Gastroesophageal sphincter (tissue), 4 donors: ENCODE results near the gene HDGF. TPM values are rescaled to one million over a fixed set of nuclear protein-coding genes. Genes with fewer than 3 reads are reported as not detected.

ENCODE experiments used
- ATAC-seq: fragments of 150-250 bp; one replicate; pipeline ENCODE4 v1.9.1; 2016; ENCODE audit warnings: mild to moderate bottlenecking, moderate library complexity
- H3K27ac ChIP-seq, 4 donors: fragments of 200-600 bp; sonication (generic) in 3 of 4; 1 replicate in 3 of 4; 2 replicates in 1 of 4; pipeline ENCODE4 v1.5.1; 2016 to 2019
- H3K27me3 ChIP-seq: fragments of 200-600 bp; sonication (generic); one replicate; pipeline ENCODE4 v1.5.1; 2019
- H3K36me3 ChIP-seq, 2 donors: fragments of 200-600 bp; sonication (generic); one replicate each; pipeline ENCODE4 v1.5.1; 2019; ENCODE audit warnings: control low read depth in 1 of 2
- H3K4me1 ChIP-seq, 3 donors: fragments of 200-600 bp; sonication (generic); 1 replicate in 2 of 3; 2 replicates in 1 of 3; pipeline ENCODE4 v1.5.1; 2016 to 2019; ENCODE audit warnings: control low read depth in 2 of 3
- H3K4me3 ChIP-seq, 2 donors: fragments of 200-600 bp; sonication (generic); one replicate each; pipeline ENCODE4 v1.5.1; 2019; ENCODE audit warnings: mild to moderate bottlenecking in 1 of 2, moderate library complexity in 1 of 2
- H3K9me3 ChIP-seq, 3 donors: fragments of 200-600 bp; sonication (generic); one replicate each; pipeline ENCODE4 v1.5.1; 2017 to 2019; ENCODE audit warnings: control low read depth in 2 of 3
- CTCF ChIP-seq, 4 experiments: fragments of 200-600 bp in 2 of 4; fragments of 450-650 bp in 2 of 4; sonication (generic) in 1 of 4; IDR thresholded peaks; one replicate each; pipeline ENCODE4 v1.5.1; 2017 to 2019; ENCODE audit warnings: antibody characterized with exemption in 4 of 4, mild to moderate bottlenecking in 2 of 4, moderate library complexity in 2 of 4
- EP300 ChIP-seq: sonication (generic); formaldehyde crosslinking; IDR thresholded peaks from one replicate; pipeline ENCODE4 v1.6.1; 2017; ENCODE audit warnings: antibody characterized with exemption, mild to moderate bottlenecking
- POLR2A ChIP-seq, 2 donors: fragments of 450-650 bp; IDR thresholded peaks; one replicate each; pipeline ENCODE4 v1.6.1; 2017; ENCODE audit warnings: antibody characterized with exemption in 2 of 2, mild to moderate bottlenecking in 2 of 2, moderate library complexity in 1 of 2
- POLR2AphosphoS5 ChIP-seq: sonication (generic); formaldehyde crosslinking; IDR thresholded peaks from one replicate; pipeline ENCODE4 v1.6.1; 2017; ENCODE audit warnings: antibody characterized with exemption
- WGBS, 2 donors: methylation state at CpG; one replicate each; pipeline ENCODE4 v1.1.5; 2018; ENCODE audit warnings: low coverage in 1 of 2; 5-methylcytosine and 5-hydroxymethylcytosine counted together
- total RNA-seq, 4 donors: library from RNA; depleted of rRNA; stranded (reverse); fragments of >200 nt; gene quantifications; one replicate each; pipeline ENCODE4 v1.1.0, GENCODE V29; 2016

HDGF gene
- total RNA-seq, 4 donors from 2014 or later = 138 to 237 (median 186) TPM

- WGBS, 2 donors = 85 to 88% methylated on average over 4 of the region's 4 CpGs
- Histone ChIP-seq H3K9me3 (no peaks in the 10 kb centered on the region), H3K4me3 (no peak overlapping the region), H3K27ac (no peak overlapping the region), H3K36me3 (peaks cover 0 to 51% of the 10 kb centered on the region in 2 donors), H3K27me3 (no peaks in the 10 kb centered on the region), H3K4me1 (peaks cover 0 to 10% (median 3%) of the 10 kb centered on the region in 3 donors)
- no peak for ATAC-seq
- TF ChIP-seq CTCF (IDR thresholded peaks at IDR 0.05) = no peak
- no peak for TF ChIP-seq POLR2AphosphoS5
- no peak for TF ChIP-seq POLR2A (IDR thresholded peaks at IDR 0.05)
- TF ChIP-seq EP300 = no peak
These were observed 34.1 kb downstream of the HDGF start for GRCh38 chr1:156717351-156717750.

GRCh38 chr1:156714830-156715229 is 36.6 kb downstream of the HDGF start:
- H3K9me3 ChIP-seq = no peaks in the 10 kb centered on the region
- peaks cover 0 to 31% (median 8%) of the 10 kb centered on the region in 3 donors for H3K4me1 ChIP-seq
- WGBS, 2 donors = 69 to 75% methylated on average over 3 of the region's 3 CpGs
- TF ChIP-seq POLR2A (IDR thresholded peaks at IDR 0.05) = no peak
- no peak for TF ChIP-seq EP300
- TF ChIP-seq POLR2AphosphoS5 = no peak
- TF ChIP-seq CTCF (IDR thresholded peaks at IDR 0.05) = no peak
- ATAC-seq = no peak
- H3K27ac ChIP-seq = no peak overlapping the region
- H3K27me3 ChIP-seq = no peaks in the 10 kb centered on the region
- H3K36me3 ChIP-seq = peaks cover 0 to 25% of the 10 kb centered on the region in 2 donors
- H3K4me3 ChIP-seq = no peak overlapping the region

GRCh38 chr1:156712626-156713025 is 38.8 kb downstream of the HDGF start:
- H3K4me3 ChIP-seq = no peak overlapping the region
- H3K27ac ChIP-seq = peak overlapping the region in 1 of 4 donors; percentile 31
- 0 to 25% methylated on average over 1 of the region's 3 CpGs for WGBS, 2 donors
- TF ChIP-seq POLR2AphosphoS5 = no peak
- TF ChIP-seq POLR2A (IDR thresholded peaks at IDR 0.05) = no peak
- TF ChIP-seq EP300 = no peak
- TF ChIP-seq CTCF (IDR thresholded peaks at IDR 0.05) = no peak
- no peak for ATAC-seq
- H3K9me3 ChIP-seq = no peaks in the 10 kb centered on the region
- no peaks in the 10 kb centered on the region for H3K27me3 ChIP-seq
- peaks cover 0 to 16% of the 10 kb centered on the region in 2 donors for H3K36me3 ChIP-seq
- H3K4me1 ChIP-seq = peaks cover 0 to 52% (median 15%) of the 10 kb centered on the region in 3 donors

GRCh38 chr1:156711011-156711817 is 40.3 kb downstream of the HDGF start:
- no peak for TF ChIP-seq POLR2AphosphoS5
- TF ChIP-seq POLR2A (IDR thresholded peaks at IDR 0.05) = no peak
- TF ChIP-seq CTCF (IDR thresholded peaks at IDR 0.05) = no peak
- no peak for TF ChIP-seq EP300
- Histone ChIP-seq H3K36me3 (peaks cover 0 to 10% of the 10 kb centered on the region in 2 donors), H3K4me1 (peaks cover 0 to 66% (median 26%) of the 10 kb centered on the region in 3 donors), H3K27me3 (no peaks in the 10 kb centered on the region), H3K9me3 (no peaks in the 10 kb centered on the region), H3K4me3 (no peak overlapping the region), H3K27ac (peak overlapping the region in 1 of 4 donors; percentile 62)
- WGBS, 2 donors = no CpG with 5 or more reads among the region's 9 CpGs
- no peak for ATAC-seq
